ENCODE measurements around the gene HAPLN1.

Gene HAPLN1

DNA sequence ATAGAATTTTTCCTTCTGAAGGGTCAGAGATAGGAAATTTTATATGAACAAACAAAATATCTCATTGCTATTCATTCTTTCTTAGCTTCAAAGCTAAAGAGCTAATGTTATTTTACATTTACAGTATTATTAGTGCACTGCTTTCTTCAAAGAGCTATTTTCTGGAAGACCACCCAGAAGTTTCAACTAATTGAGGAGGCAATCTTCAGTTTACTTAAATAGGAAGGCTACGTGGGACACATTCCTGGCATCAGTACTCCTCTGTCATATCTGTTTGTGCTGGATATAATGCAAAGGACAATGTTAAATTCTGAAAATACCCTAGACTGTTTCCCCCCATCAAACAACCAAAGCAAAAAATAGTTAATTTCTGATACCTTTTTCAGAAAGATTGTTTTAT, 30.8 kb downstream of the HAPLN1 start:
- H3K27me3 Mint-ChIP-seq = peaks cover 6% of the 10 kb centered on the region
- H3K9me3 Mint-ChIP-seq = no peaks in the 10 kb centered on the region
- H3K27ac Mint-ChIP-seq = no peak overlapping the region
- H3K4me1 Mint-ChIP-seq = no peaks in the 10 kb centered on the region
- DNase-seq (no peak), ATAC-seq (no peak)
- H3K36me3 Mint-ChIP-seq (ENCODE audit: low read depth) = no peaks in the 10 kb centered on the region
- H3K4me3 Mint-ChIP-seq = no peak overlapping the region

DNA sequence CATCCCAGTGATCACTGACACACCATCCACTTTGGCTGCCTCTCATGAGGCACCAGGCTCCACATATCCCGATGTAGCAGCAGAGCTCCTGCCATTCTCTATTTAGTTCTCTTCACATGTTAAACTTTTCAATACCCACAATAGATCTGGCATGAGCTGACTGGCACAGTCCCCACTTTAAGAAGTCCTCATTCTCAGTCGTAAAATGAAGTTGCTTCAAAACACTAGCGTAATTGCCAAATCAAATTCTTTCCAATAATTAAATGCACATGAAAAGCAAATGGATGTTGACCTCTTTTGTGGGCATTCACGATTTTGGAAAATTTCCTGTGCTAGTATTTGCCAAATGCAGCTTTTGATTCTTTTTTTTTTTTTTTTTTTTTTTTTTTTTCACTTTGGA, 32.4 kb downstream of the HAPLN1 start:
- Mint-ChIP-seq H3K36me3 (ENCODE audit: low read depth) (no peaks in the 10 kb centered on the region), H3K9me3 (no peaks in the 10 kb centered on the region), H3K27ac (no peak overlapping the region), H3K27me3 (peaks cover 6% of the 10 kb centered on the region), H3K4me1 (no peaks in the 10 kb centered on the region), H3K4me3 (no peak overlapping the region)
- DNase-seq = no peak
- no peak for ATAC-seq

DNA sequence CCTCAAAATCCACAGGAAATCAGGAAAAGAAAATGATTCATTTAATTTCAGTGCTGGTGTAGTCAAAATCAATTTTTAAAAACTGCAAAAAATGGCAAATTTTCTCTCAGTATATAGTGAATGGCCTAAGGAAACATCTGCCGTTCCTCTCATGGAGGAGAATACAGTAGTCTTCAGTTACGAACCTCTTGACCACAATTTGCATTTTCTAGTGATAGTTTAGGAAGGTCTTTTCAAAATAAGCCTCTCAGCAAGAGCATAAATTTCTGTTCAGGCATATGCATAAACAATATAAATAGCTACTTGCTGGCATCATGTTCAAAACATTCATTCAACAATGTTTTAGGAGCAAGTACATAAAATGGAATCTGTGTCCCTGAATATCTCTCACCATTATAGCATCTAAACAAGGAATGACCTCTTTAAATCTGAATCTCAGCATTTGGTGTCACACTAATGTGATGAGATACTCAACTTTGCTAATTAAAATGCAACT, 33.5 kb downstream of the HAPLN1 start:
- no peaks in the 10 kb centered on the region for H3K9me3 Mint-ChIP-seq

DNA sequence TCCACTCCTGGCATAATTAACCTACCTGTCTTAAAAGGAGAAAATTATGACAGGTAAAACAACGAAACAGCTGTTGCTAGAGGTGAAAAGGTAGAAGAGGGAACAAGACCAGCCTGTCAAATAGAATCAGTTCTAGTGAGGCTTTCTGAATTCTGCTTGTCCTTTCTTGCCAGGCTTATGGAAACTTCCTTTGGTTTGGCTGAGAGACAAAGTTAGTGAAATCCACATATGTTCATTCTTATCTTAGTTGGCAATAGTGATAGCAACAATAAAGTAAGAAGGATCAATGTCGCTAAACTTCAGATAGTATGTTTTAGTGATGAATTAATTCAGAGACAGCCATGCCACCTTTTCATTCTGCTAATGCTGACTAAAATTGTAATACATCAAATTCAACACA, 34.4 kb downstream of the HAPLN1 start:
- DNase-seq = no peak
- no peaks in the 10 kb centered on the region for H3K9me3 Mint-ChIP-seq
- ATAC-seq = no peak
- peaks cover 6% of the 10 kb centered on the region for H3K27me3 Mint-ChIP-seq
- no peak overlapping the region for H3K27ac Mint-ChIP-seq
- H3K4me1 Mint-ChIP-seq = no peaks in the 10 kb centered on the region
- H3K4me3 Mint-ChIP-seq = no peak overlapping the region
- no peaks in the 10 kb centered on the region for H3K36me3 Mint-ChIP-seq (ENCODE audit: low read depth)

More for the DNA sequence above, 33.5 kb downstream of the HAPLN1 start:
- ATAC-seq = no peak
- DNase-seq = no peak
- Mint-ChIP-seq H3K36me3 (ENCODE audit: low read depth) (no peaks in the 10 kb centered on the region), H3K27me3 (peaks cover 6% of the 10 kb centered on the region), H3K4me3 (no peak overlapping the region), H3K4me1 (no peaks in the 10 kb centered on the region), H3K27ac (no peak overlapping the region)

DNA sequence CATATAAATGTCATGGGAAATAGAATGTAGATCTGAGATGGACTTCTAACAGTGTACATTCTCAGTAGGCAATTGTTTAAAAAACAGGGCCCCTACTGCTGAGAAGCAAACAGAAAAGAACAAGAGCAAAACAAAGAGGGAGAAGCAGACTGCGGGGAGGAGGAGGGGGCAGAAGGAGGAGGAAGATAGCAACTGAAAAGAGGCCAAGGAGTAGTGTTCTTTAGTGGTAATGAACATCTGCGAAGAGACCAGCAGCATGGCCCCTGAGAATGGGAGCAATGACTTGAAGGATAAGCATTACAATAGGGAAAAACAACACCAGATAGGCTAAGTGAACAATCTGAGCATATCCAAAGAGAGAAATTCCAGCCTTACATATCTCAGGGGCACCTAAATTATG, 36.8 kb downstream of the HAPLN1 start:
- no peak overlapping the region for H3K4me3 Mint-ChIP-seq
- ATAC-seq = no peak

DNA sequence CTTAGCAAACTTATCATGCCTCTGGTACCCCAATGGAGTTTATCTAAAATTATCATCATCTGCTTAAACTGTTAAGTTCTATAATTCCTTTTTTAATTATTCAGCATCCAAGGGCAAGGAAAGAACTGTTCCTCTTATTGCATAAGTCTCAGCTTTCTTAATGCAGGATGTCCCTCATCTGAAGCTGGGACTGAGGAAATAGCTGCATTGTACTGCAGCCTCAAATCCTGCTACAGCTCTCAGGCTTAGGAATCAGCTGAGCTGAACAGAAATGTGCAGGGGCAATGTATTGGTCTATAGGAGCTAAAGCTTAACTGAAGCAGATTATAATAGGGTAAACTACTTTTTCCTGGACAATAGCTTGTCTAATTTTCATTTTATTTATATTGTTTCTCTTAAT, 48.0 kb downstream of the HAPLN1 start:
- Mint-ChIP-seq H3K4me3 (no peak overlapping the region), H3K9me3 (no peaks in the 10 kb centered on the region), H3K36me3 (ENCODE audit: low read depth) (no peaks in the 10 kb centered on the region), H3K4me1 (no peaks in the 10 kb centered on the region), H3K27me3 (peaks cover 3% of the 10 kb centered on the region), H3K27ac (no peak overlapping the region)
- DNase-seq (no peak), ATAC-seq (no peak)

More for the DNA sequence above, 36.8 kb downstream of the HAPLN1 start:
- Mint-ChIP-seq H3K9me3 (no peaks in the 10 kb centered on the region), H3K36me3 (ENCODE audit: low read depth) (no peaks in the 10 kb centered on the region), H3K27ac (no peak overlapping the region), H3K27me3 (no peaks in the 10 kb centered on the region), H3K4me1 (no peaks in the 10 kb centered on the region)
- no peak for DNase-seq

DNA sequence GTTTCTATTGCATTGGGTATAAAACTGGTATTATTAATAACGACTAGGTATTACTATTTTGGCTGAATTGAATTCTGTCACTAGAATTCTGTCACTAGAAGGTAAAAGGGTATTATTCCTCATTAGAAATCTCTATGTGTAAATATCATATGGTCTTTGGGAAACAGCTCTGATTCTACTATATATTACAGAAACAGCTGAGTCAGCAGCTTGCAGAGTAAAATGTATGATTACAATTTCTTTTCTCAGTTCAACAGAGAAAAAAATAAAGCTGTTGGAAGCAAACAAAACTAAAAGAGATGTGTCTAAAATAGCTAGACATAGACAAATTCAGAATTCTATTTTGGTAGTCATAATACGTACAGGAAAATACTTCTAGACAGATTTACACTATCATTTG, 48.5 kb downstream of the HAPLN1 start:
- no peak overlapping the region for H3K27ac Mint-ChIP-seq
- peaks cover 3% of the 10 kb centered on the region for H3K27me3 Mint-ChIP-seq
- H3K4me3 Mint-ChIP-seq = no peak overlapping the region

DNA sequence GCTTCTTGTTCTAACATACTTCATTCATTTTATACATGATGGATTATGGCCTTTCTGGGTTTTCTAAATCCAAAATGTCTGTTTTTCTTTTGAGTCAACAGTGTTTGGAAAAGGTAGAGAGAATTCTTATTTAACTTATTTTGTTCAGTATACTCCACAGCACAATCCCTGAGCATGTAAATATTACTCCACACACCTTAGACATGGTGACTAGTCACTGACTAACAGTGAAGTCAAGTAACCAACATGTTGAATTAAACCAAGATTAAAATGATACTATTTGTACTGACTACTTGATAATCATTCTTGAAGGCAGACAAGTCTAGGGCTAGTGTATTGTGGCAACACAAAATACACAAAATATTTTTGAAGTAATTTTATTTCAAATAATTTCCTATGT, 55.0 kb downstream of the HAPLN1 start:
- Mint-ChIP-seq H3K4me3 (no peak overlapping the region), H3K27ac (no peak overlapping the region), H3K9me3 (no peaks in the 10 kb centered on the region), H3K36me3 (ENCODE audit: low read depth) (no peaks in the 10 kb centered on the region), H3K27me3 (peaks cover 3% of the 10 kb centered on the region), H3K4me1 (no peaks in the 10 kb centered on the region)
- DNase-seq (no peak), ATAC-seq (no peak)

More for the DNA sequence above, 48.5 kb downstream of the HAPLN1 start:
- DNase-seq (no peak), ATAC-seq (no peak)
- H3K36me3 Mint-ChIP-seq (ENCODE audit: low read depth) = no peaks in the 10 kb centered on the region
- H3K4me1 Mint-ChIP-seq = no peaks in the 10 kb centered on the region
- no peaks in the 10 kb centered on the region for H3K9me3 Mint-ChIP-seq

DNA sequence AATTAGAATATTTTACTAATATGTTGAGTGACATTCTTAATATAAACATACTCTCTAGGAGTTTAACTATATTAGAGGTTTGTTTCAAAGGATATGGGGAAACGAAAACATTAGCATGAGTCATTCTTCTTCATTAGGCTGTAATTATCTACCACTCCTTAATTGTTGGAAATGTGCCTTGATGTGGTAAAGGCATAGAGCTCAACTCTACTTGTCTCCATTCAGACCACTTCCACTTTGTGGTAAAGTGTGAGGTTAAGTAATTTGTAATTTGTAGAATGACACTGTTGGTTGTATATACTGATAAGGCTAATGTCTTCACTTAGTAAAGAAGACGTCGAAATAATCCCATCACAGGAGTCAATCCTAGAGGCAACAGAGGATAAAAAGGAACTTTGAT, 58.1 kb downstream of the HAPLN1 start:
- H3K27me3 Mint-ChIP-seq = no peaks in the 10 kb centered on the region
- no peak overlapping the region for H3K4me3 Mint-ChIP-seq
- no peaks in the 10 kb centered on the region for H3K9me3 Mint-ChIP-seq
- H3K27ac Mint-ChIP-seq = no peak overlapping the region
- DNase-seq (no peak), ATAC-seq (no peak)
- H3K4me1 Mint-ChIP-seq = no peaks in the 10 kb centered on the region
- H3K36me3 Mint-ChIP-seq (ENCODE audit: low read depth) = no peaks in the 10 kb centered on the region

DNA sequence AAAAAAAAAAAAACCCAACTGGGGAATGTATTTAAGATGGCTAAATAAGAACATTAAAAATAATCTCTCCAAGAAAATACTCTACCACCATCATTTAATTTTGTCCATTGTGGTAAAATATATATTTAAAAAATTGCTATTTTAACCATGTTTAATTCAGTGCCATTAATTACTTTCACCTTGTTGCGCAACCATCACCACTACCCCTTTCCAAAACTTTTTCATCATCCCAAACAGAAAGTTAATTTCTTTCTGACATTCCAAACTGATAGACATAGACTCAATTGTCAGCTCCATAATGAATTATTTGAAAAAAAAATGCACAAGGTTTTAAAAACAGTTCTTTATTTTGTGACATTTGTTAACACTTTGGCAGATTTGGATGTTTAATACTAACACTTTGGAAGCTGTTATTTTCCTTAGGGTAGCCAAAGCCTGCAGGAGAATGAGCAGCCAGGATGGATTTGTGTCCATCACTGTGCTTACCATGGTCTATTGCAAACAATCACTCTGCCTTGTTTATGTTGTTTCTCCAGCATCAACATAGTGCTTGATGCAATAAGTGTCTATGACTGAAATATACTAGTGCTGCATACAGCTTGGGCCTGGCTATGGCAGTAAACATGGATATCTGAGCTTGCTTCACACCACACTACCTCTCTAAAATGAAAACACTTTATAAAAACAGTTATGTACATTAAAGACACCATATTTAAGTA, 62.7 kb downstream of the HAPLN1 start:
- H3K36me3 Mint-ChIP-seq (ENCODE audit: low read depth) = no peaks in the 10 kb centered on the region
- no peak for DNase-seq
- H3K9me3 Mint-ChIP-seq = no peaks in the 10 kb centered on the region
- ATAC-seq = no peak
- H3K4me3 Mint-ChIP-seq = no peak overlapping the region
- peaks cover 2% of the 10 kb centered on the region for H3K27me3 Mint-ChIP-seq
- H3K27ac Mint-ChIP-seq = no peak overlapping the region
- H3K4me1 Mint-ChIP-seq = no peaks in the 10 kb centered on the region

DNA sequence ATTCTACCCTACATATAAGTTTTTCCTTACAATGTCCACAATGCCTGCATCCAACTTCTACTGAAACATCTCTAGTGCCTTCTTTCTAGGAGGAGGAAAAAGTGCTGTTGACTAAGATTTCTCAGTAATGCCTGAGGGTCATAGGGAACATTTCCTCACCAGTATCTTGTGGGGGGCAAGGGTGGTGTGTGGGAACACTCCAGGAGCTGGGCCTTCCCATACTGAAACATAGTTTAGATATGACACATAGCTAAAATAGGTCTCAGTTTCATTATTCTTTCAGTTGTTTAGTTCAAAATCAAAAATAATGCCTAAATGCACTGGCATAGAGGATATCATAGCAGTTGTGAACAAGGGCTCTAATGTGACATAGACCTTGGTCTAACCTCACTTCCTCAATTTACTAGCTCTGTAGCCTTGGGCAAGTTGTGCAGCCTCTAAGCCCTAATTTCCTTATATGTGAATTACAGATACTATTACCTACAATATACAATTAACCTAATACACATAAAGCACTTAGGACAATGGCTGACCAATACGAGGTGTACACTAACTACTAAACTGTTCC, 66.1 kb downstream of the HAPLN1 start:
- H3K9me3 Mint-ChIP-seq = no peaks in the 10 kb centered on the region
- DNase-seq (no peak), ATAC-seq (no peak)
- no peaks in the 10 kb centered on the region for H3K4me1 Mint-ChIP-seq
- H3K27ac Mint-ChIP-seq = no peak overlapping the region
- peaks cover 2% of the 10 kb centered on the region for H3K27me3 Mint-ChIP-seq
- no peak overlapping the region for H3K4me3 Mint-ChIP-seq
- H3K36me3 Mint-ChIP-seq (ENCODE audit: low read depth) = no peaks in the 10 kb centered on the region

DNA sequence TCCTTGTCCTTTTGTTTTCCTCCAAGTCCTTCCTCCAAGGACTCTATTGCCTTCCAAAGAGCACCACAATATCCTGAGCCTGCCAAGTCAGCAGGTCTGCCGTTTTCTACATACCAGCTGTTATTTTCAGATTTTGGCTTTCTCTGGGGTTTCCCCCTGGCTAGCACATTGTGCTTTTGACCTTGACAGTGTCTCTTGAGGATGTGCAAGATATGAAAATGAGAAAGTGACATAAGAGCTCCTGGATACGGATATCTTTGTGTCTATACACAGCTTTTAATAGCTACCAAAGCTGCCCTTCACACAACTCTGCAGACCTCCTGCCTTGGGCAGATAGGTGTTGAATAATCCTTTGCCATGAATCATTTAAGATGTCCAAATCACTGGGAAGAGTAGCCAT, 67.0 kb downstream of the HAPLN1 start:
- no peak overlapping the region for H3K4me3 Mint-ChIP-seq
- DNase-seq = no peak
- peaks cover 2% of the 10 kb centered on the region for H3K27me3 Mint-ChIP-seq
- ATAC-seq = no peak
- H3K36me3 Mint-ChIP-seq (ENCODE audit: low read depth) = no peaks in the 10 kb centered on the region
- H3K9me3 Mint-ChIP-seq = no peaks in the 10 kb centered on the region
- H3K27ac Mint-ChIP-seq = no peak overlapping the region
- H3K4me1 Mint-ChIP-seq = no peaks in the 10 kb centered on the region

DNA sequence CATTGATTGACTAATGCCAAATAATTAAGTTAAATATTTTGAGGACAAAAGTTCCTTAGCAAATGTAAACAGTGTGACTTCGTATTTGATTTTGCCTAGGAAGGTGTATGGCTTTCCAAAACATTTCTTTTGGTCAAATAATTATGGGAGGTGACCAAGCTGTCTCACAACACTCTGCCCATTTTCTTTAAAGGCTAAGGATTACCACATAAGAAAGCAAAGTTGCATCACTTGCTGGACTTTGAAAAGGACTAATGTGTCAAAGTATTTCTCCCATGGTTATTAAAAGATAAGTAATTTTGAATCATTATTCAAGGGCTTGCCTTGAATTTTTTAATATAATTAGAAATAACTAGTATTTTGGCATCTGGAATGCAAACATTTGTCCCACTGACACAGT, 74.7 kb downstream of the HAPLN1 start:
- no peaks in the 10 kb centered on the region for H3K9me3 Mint-ChIP-seq
- H3K4me1 Mint-ChIP-seq = no peaks in the 10 kb centered on the region
- H3K27me3 Mint-ChIP-seq = no peaks in the 10 kb centered on the region
- DNase-seq = no peak
- no peak for ATAC-seq
- H3K27ac Mint-ChIP-seq = no peak overlapping the region
- no peak overlapping the region for H3K4me3 Mint-ChIP-seq
- H3K36me3 Mint-ChIP-seq (ENCODE audit: low read depth) = no peaks in the 10 kb centered on the region

DNA sequence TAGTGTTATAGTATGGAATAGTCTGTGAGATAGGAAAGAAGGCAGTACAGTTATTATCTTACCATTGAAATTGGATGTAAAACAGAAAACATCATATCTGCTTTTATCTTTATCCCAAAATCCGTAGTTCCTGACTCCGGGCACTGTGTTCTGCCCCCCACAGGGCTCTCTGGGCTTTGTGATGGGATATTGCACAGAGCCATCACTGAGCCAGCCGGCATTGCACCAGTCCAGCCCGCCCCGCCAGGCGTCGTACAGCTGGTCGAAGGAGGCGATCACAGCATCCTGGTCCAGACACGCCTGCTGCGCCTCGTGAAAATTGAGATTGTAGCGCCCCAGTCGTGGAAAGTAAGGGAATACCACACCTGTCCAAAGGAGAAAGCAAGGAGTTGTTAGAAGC, 76.4 kb downstream of the HAPLN1 start:
- Mint-ChIP-seq H3K27me3 (no peaks in the 10 kb centered on the region), H3K9me3 (no peaks in the 10 kb centered on the region), H3K4me3 (no peak overlapping the region), H3K36me3 (ENCODE audit: low read depth) (no peaks in the 10 kb centered on the region), H3K4me1 (no peaks in the 10 kb centered on the region), H3K27ac (no peak overlapping the region)
- no peak for DNase-seq
- no peak for ATAC-seq

DNA sequence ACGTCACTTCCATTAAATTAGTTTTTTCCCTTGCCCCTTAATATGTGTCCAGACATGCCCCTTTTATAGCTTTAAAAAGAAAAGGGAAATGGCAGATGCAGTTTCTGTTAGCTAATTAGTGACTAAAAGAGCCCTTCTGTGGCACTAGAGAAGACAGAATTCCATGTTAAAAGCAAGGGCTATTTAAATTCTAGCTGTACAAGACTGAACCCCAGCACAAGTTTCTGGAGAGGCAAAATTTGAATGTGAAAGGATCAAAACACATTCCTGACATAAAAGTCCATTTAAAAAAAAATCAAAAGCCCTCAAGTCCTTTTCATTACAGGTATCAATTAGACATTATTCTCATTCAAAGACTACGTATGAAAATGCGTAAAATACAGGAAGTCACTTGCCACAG, 78.7 kb downstream of the HAPLN1 start:
- Mint-ChIP-seq H3K27me3 (no peaks in the 10 kb centered on the region), H3K4me3 (no peak overlapping the region), H3K36me3 (ENCODE audit: low read depth) (no peaks in the 10 kb centered on the region), H3K4me1 (no peaks in the 10 kb centered on the region), H3K27ac (no peak overlapping the region), H3K9me3 (no peaks in the 10 kb centered on the region)
- DNase-seq (no peak), ATAC-seq (no peak)

Data from activated naive CD8-positive, alpha-beta T cell treated with anti-CD3 and anti-CD28 coated beads, Interleukin-2, amount 50 U/mL, for 24 hours (primary cell).